Activated T-cell treated with anti-CD3 and anti-CD28 coated beads, Interleukin-2, amount 50 U/mL, for 24 hours (primary cell): ENCODE data around the gene RPS6KA4.

Experiments
- DNase-seq: peaks from one replicate; pipeline ENCODE4 v3.0.0-alpha.2; 2020
- H3K27ac Mint-ChIP-seq: 2 replicates; pipeline ENCODE4 v1.8.0; 2020; ENCODE audit warnings: mild to moderate bottlenecking, mixed read lengths
- H3K27me3 Mint-ChIP-seq: 2 replicates; pipeline ENCODE4 v1.8.0; 2020; ENCODE audit warnings: mixed read lengths
- H3K36me3 Mint-ChIP-seq: 2 replicates; pipeline ENCODE4 v1.8.0; 2020; ENCODE audit warnings: low read depth, mixed read lengths
- H3K4me1 Mint-ChIP-seq: 2 replicates; pipeline ENCODE4 v1.8.0; 2020; ENCODE audit warnings: low read depth, mixed read lengths
- H3K4me3 Mint-ChIP-seq: 2 replicates; pipeline ENCODE4 v1.8.0; 2020; ENCODE audit warnings: mild to moderate bottlenecking, moderate library complexity, mixed read lengths
- H3K9me3 Mint-ChIP-seq: 2 replicates; pipeline ENCODE4 v1.8.0; 2020; ENCODE audit warnings: mixed read lengths

Gene RPS6KA4

GRCh38 chr11:64379817-64380709 is 21.1 kb downstream of the RPS6KA4 start:
- Mint-ChIP-seq H3K4me3 (no peak overlapping the region), H3K27ac (no peak overlapping the region), H3K4me1 (peaks cover 5% of the 10 kb centered on the region), H3K27me3 (no peaks in the 10 kb centered on the region), H3K36me3 (no peaks in the 10 kb centered on the region), H3K9me3 (no peaks in the 10 kb centered on the region)
- DNase-seq, result no peak

GRCh38 chr11:64381350-64381749 is 22.4 kb downstream of the RPS6KA4 start:
- H3K27me3 Mint-ChIP-seq, result no peaks in the 10 kb centered on the region
- no peaks in the 10 kb centered on the region for H3K36me3 Mint-ChIP-seq
- H3K27ac Mint-ChIP-seq, result no peak overlapping the region
- H3K9me3 Mint-ChIP-seq, result no peaks in the 10 kb centered on the region
- H3K4me1 Mint-ChIP-seq, result peaks cover 9% of the 10 kb centered on the region
- no peak overlapping the region for H3K4me3 Mint-ChIP-seq
- no peak for DNase-seq

- no peak for DNase-seq
- Mint-ChIP-seq H3K27me3 (no peaks in the 10 kb centered on the region), H3K27ac (no peak overlapping the region), H3K4me3 (no peak overlapping the region), H3K4me1 (peaks cover 14% of the 10 kb centered on the region), H3K36me3 (no peaks in the 10 kb centered on the region), H3K9me3 (no peaks in the 10 kb centered on the region)
Measured at GRCh38 chr11:64382047-64382446, 23.1 kb downstream of the RPS6KA4 start.

- Mint-ChIP-seq H3K27ac (no peak overlapping the region), H3K9me3 (no peaks in the 10 kb centered on the region), H3K27me3 (no peaks in the 10 kb centered on the region), H3K4me3 (no peak overlapping the region), H3K4me1 (peaks cover 17% of the 10 kb centered on the region), H3K36me3 (no peaks in the 10 kb centered on the region)
- DNase-seq, result no peak
Measured at GRCh38 chr11:64382586-64382985, 23.6 kb downstream of the RPS6KA4 start.

- DNase-seq, result no peak
- no peak overlapping the region for H3K4me3 Mint-ChIP-seq
- H3K9me3 Mint-ChIP-seq, result no peaks in the 10 kb centered on the region
- no peaks in the 10 kb centered on the region for H3K27me3 Mint-ChIP-seq
- no peak overlapping the region for H3K27ac Mint-ChIP-seq
- H3K36me3 Mint-ChIP-seq, result no peaks in the 10 kb centered on the region
- peaks cover 17% of the 10 kb centered on the region for H3K4me1 Mint-ChIP-seq
Measured at GRCh38 chr11:64383580-64383979, 24.6 kb downstream of the RPS6KA4 start.

GRCh38 chr11:64384028-64384737 is 25.2 kb downstream of the RPS6KA4 start:
- no peaks in the 10 kb centered on the region for H3K36me3 Mint-ChIP-seq
- no peak for DNase-seq
- no peak overlapping the region for H3K4me3 Mint-ChIP-seq
- no peak overlapping the region for H3K27ac Mint-ChIP-seq
- H3K9me3 Mint-ChIP-seq, result no peaks in the 10 kb centered on the region
- H3K27me3 Mint-ChIP-seq, result no peaks in the 10 kb centered on the region
- H3K4me1 Mint-ChIP-seq, result peaks cover 17% of the 10 kb centered on the region

GRCh38 chr11:64384981-64385944 is 26.3 kb downstream of the RPS6KA4 start:
- Mint-ChIP-seq H3K36me3 (no peaks in the 10 kb centered on the region), H3K27ac (no peak overlapping the region), H3K4me3 (no peak overlapping the region), H3K4me1 (peaks cover 22% of the 10 kb centered on the region), H3K9me3 (peaks cover 4% of the 10 kb centered on the region), H3K27me3 (no peaks in the 10 kb centered on the region)
- DNase-seq, result no peak

GRCh38 chr11:64385945-64386704 is 27.2 kb downstream of the RPS6KA4 start:
- no peak for DNase-seq
- no peaks in the 10 kb centered on the region for H3K36me3 Mint-ChIP-seq
- no peak overlapping the region for H3K4me3 Mint-ChIP-seq
- H3K27ac Mint-ChIP-seq, result no peak overlapping the region
- peaks cover 8% of the 10 kb centered on the region for H3K9me3 Mint-ChIP-seq
- no peaks in the 10 kb centered on the region for H3K27me3 Mint-ChIP-seq
- peaks cover 29% of the 10 kb centered on the region for H3K4me1 Mint-ChIP-seq

GRCh38 chr11:64387916-64388315 is 29.0 kb downstream of the RPS6KA4 start:
- no peak for DNase-seq
- no peaks in the 10 kb centered on the region for H3K27me3 Mint-ChIP-seq
- H3K4me1 Mint-ChIP-seq, result peaks cover 31% of the 10 kb centered on the region
- no peaks in the 10 kb centered on the region for H3K36me3 Mint-ChIP-seq
- peaks cover 8% of the 10 kb centered on the region for H3K9me3 Mint-ChIP-seq
- H3K27ac Mint-ChIP-seq, result no peak overlapping the region
- no peak overlapping the region for H3K4me3 Mint-ChIP-seq

- H3K4me1 Mint-ChIP-seq, result peaks cover 31% of the 10 kb centered on the region
- no peak overlapping the region for H3K4me3 Mint-ChIP-seq
- no peaks in the 10 kb centered on the region for H3K27me3 Mint-ChIP-seq
- H3K27ac Mint-ChIP-seq, result no peak overlapping the region
- DNase-seq, result no peak
- H3K36me3 Mint-ChIP-seq, result no peaks in the 10 kb centered on the region
- peaks cover 8% of the 10 kb centered on the region for H3K9me3 Mint-ChIP-seq
Measured at GRCh38 chr11:64388894-64389293, 29.9 kb downstream of the RPS6KA4 start.

GRCh38 chr11:64389851-64390250 is 30.9 kb downstream of the RPS6KA4 start:
- Mint-ChIP-seq H3K27me3 (no peaks in the 10 kb centered on the region), H3K4me1 (peaks cover 31% of the 10 kb centered on the region), H3K36me3 (no peaks in the 10 kb centered on the region), H3K27ac (no peak overlapping the region), H3K9me3 (peaks cover 8% of the 10 kb centered on the region), H3K4me3 (no peak overlapping the region)
- no peak for DNase-seq

- Mint-ChIP-seq H3K27ac (no peak overlapping the region), H3K4me1 (peaks cover 32% of the 10 kb centered on the region), H3K9me3 (peaks cover 8% of the 10 kb centered on the region), H3K27me3 (peaks cover 3% of the 10 kb centered on the region), H3K36me3 (no peaks in the 10 kb centered on the region), H3K4me3 (no peak overlapping the region)
- no peak for DNase-seq
Measured at GRCh38 chr11:64390558-64390957, 31.6 kb downstream of the RPS6KA4 start.

GRCh38 chr11:64391839-64392238 is 32.9 kb downstream of the RPS6KA4 start:
- peaks cover 3% of the 10 kb centered on the region for H3K27me3 Mint-ChIP-seq
- no peak overlapping the region for H3K27ac Mint-ChIP-seq
- no peaks in the 10 kb centered on the region for H3K36me3 Mint-ChIP-seq
- peaks cover 29% of the 10 kb centered on the region for H3K4me1 Mint-ChIP-seq
- H3K9me3 Mint-ChIP-seq, result peaks cover 8% of the 10 kb centered on the region
- no peak for DNase-seq
- no peak overlapping the region for H3K4me3 Mint-ChIP-seq
